ENCODE data around the gene RGS6.

GRCh38 chr14:71970272-71970671 is 38.0 kb downstream of the RGS6 start:
- TF ChIP-seq CTCF (IDR thresholded peaks at IDR 0.05) (no peak), POLR2A (IDR thresholded peaks at IDR 0.05) (no peak)
